CD4-positive, alpha-beta T cell treated with Interleukin-21 for 1 hour (primary cell): ENCODE measurements around the gene TLE1.

Experiments used
- DNase-seq: peaks from one replicate; pipeline ENCODE4 v3.0.0-alpha.2; 2020

Gene TLE1

GRCh38 chr9:81686614-81687520 is 2.5 kb downstream of the TLE1 start:
- peak; percentile 16 for DNase-seq

GRCh38 chr9:81685763-81686613 is 3.4 kb downstream of the TLE1 start:
- DNase-seq = no peak

GRCh38 chr9:81684635-81685034 is 4.7 kb downstream of the TLE1 start:
- no peak for DNase-seq

DNA sequence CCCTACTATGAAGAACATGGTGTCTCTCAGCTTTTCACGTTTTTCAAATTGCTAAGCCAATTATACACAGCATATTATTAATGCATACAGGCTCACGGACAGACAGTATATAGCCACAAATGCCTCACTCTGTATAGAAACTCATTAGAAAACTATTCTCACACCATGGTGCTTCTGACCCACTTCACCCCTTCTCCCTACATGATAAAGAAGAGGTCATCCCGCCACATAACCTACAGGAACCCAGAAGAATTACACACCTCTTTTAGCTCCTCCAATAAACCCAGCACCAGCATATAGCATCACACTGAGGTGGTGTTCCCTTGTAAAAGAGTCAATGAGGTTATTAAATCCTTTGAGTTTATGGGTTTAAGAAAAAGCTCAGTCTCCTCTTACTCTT is 5.6 kb downstream of the TLE1 start:
- no peak for DNase-seq

- no peak for DNase-seq
These were observed 6.1 kb downstream of the TLE1 start for GRCh38 chr9:81683238-81683637.

GRCh38 chr9:81682797-81683196 is 6.5 kb downstream of the TLE1 start:
- no peak for DNase-seq

DNA sequence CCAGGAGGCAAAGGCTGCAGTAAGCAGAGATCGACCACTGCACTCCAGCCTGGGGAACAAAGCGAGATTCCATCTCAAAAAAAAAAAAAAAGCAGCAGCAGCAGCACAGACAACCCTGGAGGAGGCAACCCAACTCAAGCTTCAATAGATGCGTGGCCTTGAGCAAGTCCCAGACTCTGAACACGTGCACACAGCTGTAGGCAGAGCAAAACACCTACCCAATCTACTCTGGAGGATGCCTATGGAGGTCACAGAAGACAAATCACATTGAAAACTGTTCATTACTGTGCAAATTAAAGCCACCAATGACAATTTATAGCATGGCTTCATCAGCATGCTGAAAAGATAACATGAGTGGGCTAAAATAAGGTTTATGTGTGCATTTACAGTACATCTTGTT is 7.2 kb downstream of the TLE1 start:
- DNase-seq = no peak

- DNase-seq = no peak
These were observed 8.8 kb downstream of the TLE1 start for GRCh38 chr9:81680506-81680905.

DNA sequence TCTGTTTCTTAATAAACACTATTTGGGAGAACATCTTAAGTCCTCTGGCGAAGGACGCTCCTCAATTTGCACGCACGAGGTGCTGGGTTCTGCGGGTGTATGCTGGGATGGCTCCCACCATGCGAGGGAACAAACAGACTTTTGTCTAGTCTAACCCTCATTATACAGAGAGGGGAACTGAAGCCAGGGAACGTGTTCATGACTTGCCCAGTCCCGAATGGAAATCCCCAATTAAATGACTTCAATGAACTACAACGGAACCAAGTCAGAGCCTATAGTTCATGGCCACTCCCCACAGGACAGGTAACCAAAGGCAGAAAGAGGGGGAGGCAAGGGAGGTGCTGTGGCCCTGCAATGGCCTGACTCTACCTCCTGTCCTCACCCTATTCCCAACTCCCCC is 9.3 kb downstream of the TLE1 start:
- no peak for DNase-seq

DNA sequence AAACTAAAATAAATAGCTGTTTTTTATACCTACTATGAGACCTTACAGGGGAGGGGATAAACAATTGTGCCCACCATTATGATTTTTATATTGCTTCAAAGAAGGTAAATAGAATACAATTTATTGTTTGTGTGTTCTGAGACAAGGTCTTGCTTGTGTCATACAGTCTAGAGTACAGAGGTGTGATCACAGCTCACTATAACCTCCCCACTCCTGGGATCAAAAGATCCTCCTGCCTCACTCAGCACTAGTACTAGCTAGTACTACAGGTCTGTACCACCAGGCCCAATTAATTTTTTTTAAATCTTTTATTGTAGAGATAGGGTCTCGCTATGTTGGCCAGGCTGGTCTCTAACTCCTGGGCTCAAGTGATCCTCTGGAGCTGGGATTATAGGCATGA is 11.3 kb downstream of the TLE1 start:
- DNase-seq = no peak

DNA sequence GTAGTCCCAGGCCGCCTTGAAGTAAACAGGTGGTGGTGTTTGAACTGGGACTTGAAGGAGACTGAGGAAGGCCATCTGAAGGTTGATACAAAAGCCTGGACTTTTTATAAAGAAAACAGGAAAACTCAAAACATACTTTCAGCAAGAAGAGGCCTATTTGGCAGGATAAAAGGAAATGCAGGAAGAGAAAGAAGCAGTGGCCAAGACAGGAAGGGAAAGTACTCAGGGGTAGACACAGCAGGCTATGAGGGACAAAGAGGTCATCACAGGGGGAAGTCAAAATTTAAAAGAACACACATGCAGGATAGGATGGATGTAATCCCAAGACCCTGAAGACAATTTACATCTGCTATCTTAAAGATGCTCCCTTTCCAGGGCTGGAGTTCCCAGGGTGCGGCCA is 13.0 kb downstream of the TLE1 start:
- no peak for DNase-seq

DNA sequence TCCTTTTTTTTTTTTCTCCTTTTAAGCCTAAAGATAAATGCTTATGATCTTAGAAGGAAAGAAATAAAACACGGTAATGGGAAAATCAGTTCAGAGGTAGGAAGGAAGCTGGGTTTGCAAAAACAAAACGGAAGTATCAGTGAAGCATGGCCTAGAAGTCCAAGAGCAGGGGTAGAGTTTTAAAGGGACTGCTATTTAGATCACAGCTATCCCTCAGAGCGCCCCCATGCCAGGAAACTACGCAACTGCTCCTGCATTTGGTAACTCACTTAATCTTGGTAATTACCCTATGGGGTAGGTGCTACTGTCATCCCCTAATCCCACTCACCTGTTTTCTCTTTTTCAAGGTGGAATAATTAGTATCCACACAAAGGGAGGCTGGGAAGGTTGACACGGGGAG is 16.0 kb downstream of the TLE1 start:
- no peak for DNase-seq

DNA sequence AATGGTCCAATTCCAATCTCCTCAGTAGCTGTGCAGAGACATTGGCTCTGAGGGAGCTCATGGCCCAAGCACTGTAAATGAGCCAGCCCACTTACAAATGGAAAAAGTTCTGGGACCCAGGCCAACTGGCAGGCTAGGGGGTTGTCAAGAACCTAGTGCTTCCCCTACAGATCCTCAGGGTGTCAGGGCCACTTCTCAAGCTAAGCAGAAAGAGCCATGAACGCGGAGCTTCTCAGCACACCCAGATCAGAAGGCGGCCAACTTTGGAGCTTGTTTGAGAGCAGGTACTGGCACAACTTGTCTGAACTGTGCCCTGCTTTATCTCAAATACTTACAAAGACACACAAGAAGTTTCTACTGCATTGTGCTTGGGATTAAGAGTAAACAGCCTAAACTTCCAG is 17.5 kb downstream of the TLE1 start:
- no peak for DNase-seq

- no peak for DNase-seq
These were observed 19.5 kb downstream of the TLE1 start for GRCh38 chr9:81669866-81670265.

- no peak for DNase-seq
These were observed 20.2 kb downstream of the TLE1 start for GRCh38 chr9:81669041-81669651.

- no peak for DNase-seq
These were observed 23.2 kb downstream of the TLE1 start for GRCh38 chr9:81666123-81666522.

GRCh38 chr9:81665322-81665871 is 23.9 kb downstream of the TLE1 start:
- no peak for DNase-seq

DNA sequence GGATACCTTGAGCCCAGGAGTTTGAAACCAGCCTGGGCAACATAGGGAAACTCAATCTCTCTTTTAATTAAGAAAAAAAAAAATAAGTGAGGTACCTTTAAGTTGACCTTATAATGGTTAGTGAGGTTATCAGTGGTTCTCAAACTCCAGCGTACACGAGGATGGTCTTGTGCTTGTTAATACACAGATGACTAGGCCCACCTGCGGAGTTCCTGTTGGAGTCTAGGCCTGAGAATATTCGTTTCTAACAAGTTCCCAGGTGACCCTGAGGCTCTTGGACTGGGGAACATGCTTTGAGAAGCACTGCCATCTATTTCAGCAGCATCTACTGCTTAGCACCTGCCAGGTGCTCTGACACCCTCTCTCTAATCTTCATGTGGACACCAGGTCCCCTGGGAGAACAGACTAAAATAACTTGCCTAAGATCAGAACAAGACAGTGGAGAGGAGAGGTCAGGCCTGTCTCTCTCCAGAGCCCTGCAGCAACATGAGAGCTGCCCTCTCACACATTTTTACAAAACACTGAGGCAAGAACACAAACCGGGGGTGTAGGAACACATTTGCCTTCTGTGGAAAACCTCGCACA is 24.6 kb downstream of the TLE1 start:
- DNase-seq = no peak

DNA sequence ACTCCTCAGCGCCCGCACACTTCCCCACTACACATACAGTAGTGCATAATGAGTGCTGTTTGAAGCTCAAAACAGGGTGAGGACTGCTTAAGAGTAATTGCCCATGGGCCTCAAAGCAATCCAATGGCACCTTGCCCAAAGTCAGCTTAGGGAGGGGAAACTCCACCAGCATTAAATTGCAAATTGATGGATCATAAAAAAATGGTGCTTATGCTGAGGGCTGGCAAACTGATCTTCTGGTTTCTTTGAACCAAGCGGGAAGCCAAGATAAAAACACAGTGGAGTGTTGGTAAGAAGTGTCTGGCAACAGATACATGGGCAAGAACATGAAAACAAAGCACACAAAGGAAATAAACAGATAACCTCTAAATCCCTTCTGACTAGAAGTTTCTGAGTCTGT is 28.0 kb downstream of the TLE1 start:
- DNase-seq = no peak

- DNase-seq = no peak
These were observed 32.4 kb downstream of the TLE1 start for GRCh38 chr9:81656871-81657337.

GRCh38 chr9:81656004-81656403 is 33.3 kb downstream of the TLE1 start:
- no peak for DNase-seq

DNA sequence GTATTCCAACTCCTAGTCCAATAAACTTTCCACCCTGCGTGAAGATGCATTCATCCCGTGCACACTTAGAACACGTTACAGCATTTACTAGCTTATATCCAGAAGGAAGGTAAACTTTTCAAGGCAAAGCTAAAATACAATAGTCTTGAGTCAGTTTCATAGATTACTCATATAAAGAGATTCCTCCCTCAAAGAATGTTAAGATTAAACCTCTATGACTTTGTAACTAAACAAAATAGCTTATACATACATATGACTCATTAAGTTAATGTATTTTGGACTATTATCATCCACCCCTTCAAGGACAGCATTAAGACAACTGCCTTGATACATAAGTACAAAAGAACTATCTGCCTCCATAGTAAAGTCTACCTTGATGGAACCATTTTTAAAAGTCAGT is 36.1 kb downstream of the TLE1 start:
- no peak for DNase-seq
